Activated naive CD8-positive, alpha-beta T cell (primary cell): Measurements from ENCODE around the gene MIXL1.

Experiments used
- H3K27ac Mint-ChIP-seq: one replicate; pipeline ENCODE4 v1.8.0; 2021; ENCODE audit warnings: mixed read lengths
- H3K27me3 Mint-ChIP-seq: one replicate; pipeline ENCODE4 v1.8.0; 2021; ENCODE audit warnings: mixed read lengths
- H3K36me3 Mint-ChIP-seq: one replicate; pipeline ENCODE4 v1.8.0; 2021; ENCODE audit warnings: mixed read lengths
- H3K4me1 Mint-ChIP-seq: one replicate; pipeline ENCODE4 v1.8.0; 2021; ENCODE audit warnings: low read depth, mixed read lengths
- H3K4me3 Mint-ChIP-seq: one replicate; pipeline ENCODE4 v1.8.0; 2021; ENCODE audit warnings: mild to moderate bottlenecking, mixed read lengths
- H3K9me3 Mint-ChIP-seq: one replicate; pipeline ENCODE4 v1.8.0; 2021; ENCODE audit warnings: low read depth, mixed read lengths

The MIXL1 gene

GRCh38 chr1:226204198-226204597 lies 19.3 kb upstream of the MIXL1 start:
- Mint-ChIP-seq H3K36me3 (no peaks in the 10 kb centered on the region), H3K4me3 (no peak overlapping the region), H3K4me1 (no peaks in the 10 kb centered on the region), H3K27ac (no peak overlapping the region), H3K27me3 (no peaks in the 10 kb centered on the region), H3K9me3 (no peaks in the 10 kb centered on the region)

DNA sequence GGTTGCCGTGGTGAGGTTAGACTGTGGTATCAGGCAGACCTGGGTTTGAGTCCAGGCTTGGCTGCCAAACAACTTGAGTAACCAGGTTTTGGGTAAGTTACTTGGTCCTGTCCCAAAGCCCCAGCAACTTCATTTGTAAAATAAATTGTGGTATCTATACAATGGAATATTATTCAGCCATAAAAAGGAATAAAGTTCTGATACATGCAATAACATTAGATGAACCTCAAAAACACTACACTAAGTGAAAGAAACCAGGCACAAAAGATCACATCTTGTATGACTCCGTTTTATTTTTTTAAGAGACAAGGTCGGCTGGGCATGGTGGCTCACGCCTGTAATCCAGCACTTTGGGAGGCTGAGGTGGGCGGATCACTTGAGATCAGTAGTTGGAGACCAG lies 16.4 kb upstream of the MIXL1 start:
- no peaks in the 10 kb centered on the region for H3K4me1 Mint-ChIP-seq
- H3K36me3 Mint-ChIP-seq: no peaks in the 10 kb centered on the region
- H3K9me3 Mint-ChIP-seq: no peaks in the 10 kb centered on the region
- no peak overlapping the region for H3K4me3 Mint-ChIP-seq
- no peaks in the 10 kb centered on the region for H3K27me3 Mint-ChIP-seq
- H3K27ac Mint-ChIP-seq: no peak overlapping the region

DNA sequence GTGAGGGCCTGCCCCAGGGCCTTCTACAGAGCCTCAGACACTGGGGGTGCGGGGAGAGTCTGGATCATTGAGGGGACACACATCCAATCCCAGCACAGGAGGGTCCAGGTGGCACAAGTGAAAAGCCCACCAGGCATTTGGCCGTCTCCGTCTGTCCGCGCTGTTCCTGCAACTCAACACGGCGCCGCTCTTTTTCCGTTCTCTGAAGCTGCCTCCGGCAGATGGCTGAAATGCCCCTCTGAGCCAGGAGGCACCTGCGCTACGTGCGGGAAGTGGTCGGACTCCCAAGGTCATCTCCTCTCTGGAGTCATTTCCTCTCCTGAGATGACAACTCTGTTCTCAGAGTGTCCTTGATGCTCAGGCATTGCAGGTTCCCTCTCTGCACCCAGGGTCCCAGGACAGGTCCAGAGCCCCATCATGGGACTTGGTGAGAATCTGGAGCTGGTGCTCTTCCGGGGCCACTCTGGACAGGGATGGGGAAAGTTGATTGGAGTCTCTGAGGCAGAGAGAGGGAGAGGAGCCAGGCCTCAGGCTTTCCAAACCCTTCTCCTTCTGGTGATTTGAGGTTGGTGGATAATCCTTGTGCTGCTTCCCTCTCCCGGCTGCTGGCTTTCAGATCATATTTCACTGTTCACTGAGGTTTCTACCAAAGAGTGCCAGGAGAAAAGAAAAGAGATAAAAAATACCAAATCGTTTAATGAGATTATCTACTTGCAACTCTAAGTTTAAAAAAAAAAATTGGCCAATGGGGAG lies 14.0 kb upstream of the MIXL1 start:
- H3K36me3 Mint-ChIP-seq: no peaks in the 10 kb centered on the region
- no peak overlapping the region for H3K27ac Mint-ChIP-seq
- H3K4me3 Mint-ChIP-seq: no peak overlapping the region
- no peaks in the 10 kb centered on the region for H3K9me3 Mint-ChIP-seq
- H3K27me3 Mint-ChIP-seq: no peaks in the 10 kb centered on the region
- H3K4me1 Mint-ChIP-seq: no peaks in the 10 kb centered on the region

- H3K36me3 Mint-ChIP-seq: no peaks in the 10 kb centered on the region
- no peak overlapping the region for H3K27ac Mint-ChIP-seq
- H3K27me3 Mint-ChIP-seq: no peaks in the 10 kb centered on the region
- no peaks in the 10 kb centered on the region for H3K9me3 Mint-ChIP-seq
- no peak overlapping the region for H3K4me3 Mint-ChIP-seq
- no peaks in the 10 kb centered on the region for H3K4me1 Mint-ChIP-seq
Observed at GRCh38 chr1:226210571-226211176, 12.8 kb upstream of the MIXL1 start.

- H3K36me3 Mint-ChIP-seq: no peaks in the 10 kb centered on the region
- H3K9me3 Mint-ChIP-seq: no peaks in the 10 kb centered on the region
- H3K27me3 Mint-ChIP-seq: no peaks in the 10 kb centered on the region
- H3K27ac Mint-ChIP-seq: no peak overlapping the region
- H3K4me1 Mint-ChIP-seq: no peaks in the 10 kb centered on the region
- H3K4me3 Mint-ChIP-seq: no peak overlapping the region
Observed at GRCh38 chr1:226211181-226211821, 12.2 kb upstream of the MIXL1 start.

GRCh38 chr1:226212545-226212944 lies 10.9 kb upstream of the MIXL1 start:
- no peaks in the 10 kb centered on the region for H3K27me3 Mint-ChIP-seq
- H3K4me3 Mint-ChIP-seq: no peak overlapping the region
- no peaks in the 10 kb centered on the region for H3K4me1 Mint-ChIP-seq
- no peak overlapping the region for H3K27ac Mint-ChIP-seq
- H3K9me3 Mint-ChIP-seq: no peaks in the 10 kb centered on the region
- no peaks in the 10 kb centered on the region for H3K36me3 Mint-ChIP-seq

GRCh38 chr1:226215239-226215638 lies 8.2 kb upstream of the MIXL1 start:
- Mint-ChIP-seq H3K4me3 (no peak overlapping the region), H3K27me3 (no peaks in the 10 kb centered on the region), H3K4me1 (no peaks in the 10 kb centered on the region), H3K27ac (no peak overlapping the region), H3K36me3 (no peaks in the 10 kb centered on the region), H3K9me3 (no peaks in the 10 kb centered on the region)

DNA sequence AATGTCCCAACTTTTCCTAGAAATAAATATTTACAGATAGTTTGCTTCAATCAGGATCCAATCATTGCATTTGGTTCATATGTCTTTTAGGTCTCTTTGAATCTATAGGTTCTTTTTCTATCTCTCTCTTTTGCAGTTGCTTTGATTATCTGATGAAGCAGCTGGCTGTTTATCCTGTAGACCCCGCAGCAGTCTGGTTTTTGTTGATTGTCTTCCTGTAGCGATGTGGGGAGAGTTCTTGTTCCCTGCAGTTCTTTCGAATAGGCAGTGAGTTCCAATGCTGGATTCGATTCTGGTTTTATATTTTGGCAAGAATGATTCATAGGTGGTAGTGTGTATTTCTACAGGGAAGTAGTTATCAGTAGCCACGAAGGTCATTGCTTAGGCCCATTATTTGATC lies 7.4 kb upstream of the MIXL1 start:
- Mint-ChIP-seq H3K4me1 (no peaks in the 10 kb centered on the region), H3K9me3 (no peaks in the 10 kb centered on the region), H3K36me3 (no peaks in the 10 kb centered on the region), H3K27ac (no peak overlapping the region), H3K4me3 (no peak overlapping the region), H3K27me3 (no peaks in the 10 kb centered on the region)

DNA sequence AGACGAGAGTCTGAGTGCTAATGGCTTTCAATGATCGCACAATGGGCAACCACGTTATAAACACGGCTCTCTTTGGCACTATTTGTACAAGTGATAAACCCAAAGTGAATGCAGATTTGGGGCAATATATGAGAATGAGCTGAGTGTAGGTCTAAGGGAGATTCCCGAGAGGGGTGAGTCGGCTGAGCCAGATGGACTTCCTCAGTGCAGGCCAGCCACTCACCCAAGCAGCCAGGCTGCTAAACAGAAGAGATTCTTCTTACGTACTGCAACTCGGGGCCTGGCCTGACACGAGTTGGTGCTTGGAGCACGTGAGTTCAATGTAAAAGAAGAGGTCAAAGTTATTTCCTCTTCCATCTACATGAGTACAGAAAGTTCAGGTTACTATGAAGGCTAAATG lies 6.2 kb upstream of the MIXL1 start:
- Mint-ChIP-seq H3K27ac (no peak overlapping the region), H3K9me3 (no peaks in the 10 kb centered on the region), H3K4me1 (no peaks in the 10 kb centered on the region), H3K36me3 (no peaks in the 10 kb centered on the region), H3K4me3 (no peak overlapping the region), H3K27me3 (no peaks in the 10 kb centered on the region)

- Mint-ChIP-seq H3K27me3 (peaks cover 4% of the 10 kb centered on the region), H3K4me1 (peaks cover 5% of the 10 kb centered on the region), H3K4me3 (no peak overlapping the region), H3K36me3 (no peaks in the 10 kb centered on the region), H3K9me3 (no peaks in the 10 kb centered on the region), H3K27ac (no peak overlapping the region)
Observed at GRCh38 chr1:226220473-226221189, 2.8 kb upstream of the MIXL1 start.

DNA sequence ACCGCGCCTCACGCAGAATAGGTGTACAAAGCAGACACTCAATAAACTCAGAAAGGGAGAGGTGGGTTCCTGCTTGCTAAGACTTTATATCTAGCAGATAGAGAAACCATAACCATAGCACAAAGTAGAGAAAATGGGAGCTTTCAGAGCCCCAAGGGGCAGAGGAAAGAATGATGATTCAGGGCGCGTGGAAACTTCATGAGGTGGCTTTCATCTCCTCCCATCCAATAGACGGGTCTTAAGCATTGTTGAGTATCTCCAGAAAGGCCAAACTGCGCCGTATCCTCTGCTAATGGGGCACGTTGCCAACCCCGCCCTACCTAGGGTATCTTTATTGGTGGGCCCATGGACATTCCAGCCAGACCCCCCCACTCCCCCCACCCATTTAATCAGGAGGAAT lies 778 bp upstream of the MIXL1 start:
- H3K9me3 Mint-ChIP-seq: no peaks in the 10 kb centered on the region
- peaks cover 2% of the 10 kb centered on the region for H3K36me3 Mint-ChIP-seq
- peaks cover 13% of the 10 kb centered on the region for H3K27me3 Mint-ChIP-seq
- peak overlapping the region; percentile 55 for H3K27ac Mint-ChIP-seq
- H3K4me1 Mint-ChIP-seq: peaks cover 5% of the 10 kb centered on the region
- H3K4me3 Mint-ChIP-seq: peak overlapping the region; percentile 73

GRCh38 chr1:226223786-226224244 lies 351 bp downstream of the MIXL1 start:
- H3K9me3 Mint-ChIP-seq: no peaks in the 10 kb centered on the region
- peaks cover 2% of the 10 kb centered on the region for H3K36me3 Mint-ChIP-seq
- H3K4me3 Mint-ChIP-seq: peak overlapping the region; percentile 76
- no peak overlapping the region for H3K27ac Mint-ChIP-seq
- peaks cover 5% of the 10 kb centered on the region for H3K4me1 Mint-ChIP-seq
- peaks cover 13% of the 10 kb centered on the region for H3K27me3 Mint-ChIP-seq

DNA sequence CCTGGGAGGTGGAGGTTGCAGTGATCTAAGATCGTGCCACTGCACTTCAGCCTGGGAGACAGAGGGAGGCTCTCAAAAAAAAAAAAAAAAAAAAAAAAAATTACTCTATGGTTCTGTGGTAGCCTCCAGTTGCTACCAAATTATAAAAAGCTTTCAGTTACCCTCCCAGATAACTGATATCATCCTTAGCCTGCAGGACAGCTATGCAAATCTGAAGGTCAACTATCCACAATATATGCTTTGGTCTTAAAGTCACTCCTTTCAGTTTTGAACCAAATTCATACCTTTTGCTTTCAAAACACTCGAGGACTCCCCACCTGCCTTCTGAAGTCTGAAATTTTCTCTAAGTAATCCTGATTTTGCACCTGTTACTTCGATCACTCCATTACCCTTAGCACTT lies 3.1 kb downstream of the MIXL1 start:
- no peaks in the 10 kb centered on the region for H3K9me3 Mint-ChIP-seq
- H3K4me1 Mint-ChIP-seq: peaks cover 5% of the 10 kb centered on the region
- H3K27ac Mint-ChIP-seq: no peak overlapping the region
- peaks cover 9% of the 10 kb centered on the region for H3K36me3 Mint-ChIP-seq
- peaks cover 13% of the 10 kb centered on the region for H3K27me3 Mint-ChIP-seq
- no peak overlapping the region for H3K4me3 Mint-ChIP-seq

GRCh38 chr1:226233293-226233692 lies 9.8 kb downstream of the MIXL1 start:
- H3K9me3 Mint-ChIP-seq: no peaks in the 10 kb centered on the region
- no peaks in the 10 kb centered on the region for H3K27me3 Mint-ChIP-seq
- H3K27ac Mint-ChIP-seq: no peak overlapping the region
- no peaks in the 10 kb centered on the region for H3K4me1 Mint-ChIP-seq
- H3K4me3 Mint-ChIP-seq: no peak overlapping the region
- H3K36me3 Mint-ChIP-seq: peaks cover 16% of the 10 kb centered on the region

- H3K4me1 Mint-ChIP-seq: no peaks in the 10 kb centered on the region
- no peaks in the 10 kb centered on the region for H3K9me3 Mint-ChIP-seq
- no peaks in the 10 kb centered on the region for H3K27me3 Mint-ChIP-seq
- H3K36me3 Mint-ChIP-seq: peaks cover 17% of the 10 kb centered on the region
- H3K4me3 Mint-ChIP-seq: no peak overlapping the region
- H3K27ac Mint-ChIP-seq: no peak overlapping the region
Observed at GRCh38 chr1:226233806-226234205, 10.3 kb downstream of the MIXL1 start.
